Neural progenitor cell (in vitro differentiated cells): ENCODE measurements around the gene SLC26A4.

Experiments used
- EZH2 ChIP-seq: fragments of 200-600 bp; sonication (generic); IDR thresholded peaks from 2 replicates; pipeline ENCODE4 v1.6.1; 2017; ENCODE audit warnings: antibody characterized with exemption, mild to moderate bottlenecking, moderate library complexity
- EZH2phosphoT487 ChIP-seq: fragments of 200-600 bp; sonication (generic); IDR thresholded peaks from 2 replicates; pipeline ENCODE4 v1.6.1; 2017; ENCODE audit warnings: antibody characterized with exemption
- TF ChIP-seq, protein P1 (sequence below): fragments of 200-600 bp; sonication (generic); IDR thresholded peaks from 2 replicates; pipeline ENCODE4 v1.5.1; 2017; ENCODE audit warnings: antibody characterized with exemption, mild to moderate bottlenecking

DNA sequence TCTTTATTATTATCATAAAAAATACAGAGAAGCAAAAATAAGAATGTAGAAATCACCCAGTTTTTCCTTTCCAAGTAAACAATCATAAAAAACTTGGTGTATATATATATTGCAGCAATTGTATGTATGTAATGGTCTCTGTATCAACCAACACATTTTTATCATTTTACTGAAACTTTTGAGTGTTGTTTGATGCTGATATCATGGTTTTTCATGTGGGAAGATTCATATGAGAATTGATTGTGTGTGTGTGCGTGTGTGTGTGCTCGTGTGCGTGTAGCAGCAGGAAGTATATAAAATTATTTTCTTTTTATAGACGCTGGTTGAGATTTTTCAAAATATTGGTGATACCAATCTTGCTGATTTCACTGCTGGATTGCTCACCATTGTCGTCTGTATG, 22.3 kb downstream of the SLC26A4 start:
- TF ChIP-seq, protein P1, sequence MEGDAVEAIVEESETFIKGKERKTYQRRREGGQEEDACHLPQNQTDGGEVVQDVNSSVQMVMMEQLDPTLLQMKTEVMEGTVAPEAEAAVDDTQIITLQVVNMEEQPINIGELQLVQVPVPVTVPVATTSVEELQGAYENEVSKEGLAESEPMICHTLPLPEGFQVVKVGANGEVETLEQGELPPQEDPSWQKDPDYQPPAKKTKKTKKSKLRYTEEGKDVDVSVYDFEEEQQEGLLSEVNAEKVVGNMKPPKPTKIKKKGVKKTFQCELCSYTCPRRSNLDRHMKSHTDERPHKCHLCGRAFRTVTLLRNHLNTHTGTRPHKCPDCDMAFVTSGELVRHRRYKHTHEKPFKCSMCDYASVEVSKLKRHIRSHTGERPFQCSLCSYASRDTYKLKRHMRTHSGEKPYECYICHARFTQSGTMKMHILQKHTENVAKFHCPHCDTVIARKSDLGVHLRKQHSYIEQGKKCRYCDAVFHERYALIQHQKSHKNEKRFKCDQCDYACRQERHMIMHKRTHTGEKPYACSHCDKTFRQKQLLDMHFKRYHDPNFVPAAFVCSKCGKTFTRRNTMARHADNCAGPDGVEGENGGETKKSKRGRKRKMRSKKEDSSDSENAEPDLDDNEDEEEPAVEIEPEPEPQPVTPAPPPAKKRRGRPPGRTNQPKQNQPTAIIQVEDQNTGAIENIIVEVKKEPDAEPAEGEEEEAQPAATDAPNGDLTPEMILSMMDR, result no peak
- TF ChIP-seq EZH2 (no peak), EZH2phosphoT487 (no peak)
